Measurements from ENCODE around the gene NACC1. TPM values are rescaled to one million over a fixed set of nuclear protein-coding genes. Genes with fewer than 3 reads are reported as not detected.

Gene NACC1
- total RNA-seq, 1 experiment from 2014 or later = 86.1 TPM

GRCh38 chr19:13100031-13100588 is 18.0 kb upstream of the NACC1 start:
- DNase-seq (ENCODE audit: low read depth) = no peak

- no peak for DNase-seq (ENCODE audit: low read depth)
Measured at GRCh38 chr19:13100841-13101589, 17.0 kb upstream of the NACC1 start.

- no peak for DNase-seq (ENCODE audit: low read depth)
Measured at GRCh38 chr19:13101590-13102415, 16.3 kb upstream of the NACC1 start.

GRCh38 chr19:13102416-13102665 is 15.7 kb upstream of the NACC1 start:
- DNase-seq (ENCODE audit: low read depth) = no peak

GRCh38 chr19:13102666-13103580 is 15.1 kb upstream of the NACC1 start, which contains the start of gene LYL1:
Gene LYL1, minus strand, starts transcription at chr19:13102858. Its CDS starts 1,687 bp downstream, at chr19:13101171.
- no peak for DNase-seq (ENCODE audit: low read depth)

- DNase-seq (ENCODE audit: low read depth) = no peak
Measured at GRCh38 chr19:13103581-13104359, 14.3 kb upstream of the NACC1 start.

- no peak for DNase-seq (ENCODE audit: low read depth)
Measured at GRCh38 chr19:13104360-13104847, 13.7 kb upstream of the NACC1 start.

- DNase-seq (ENCODE audit: low read depth) = no peak
Measured at GRCh38 chr19:13104848-13105711, 13.0 kb upstream of the NACC1 start.

- no peak for DNase-seq (ENCODE audit: low read depth)
Measured at GRCh38 chr19:13109361-13110098, 8.5 kb upstream of the NACC1 start.

- DNase-seq (ENCODE audit: low read depth) = no peak
Measured at GRCh38 chr19:13110099-13110610, 7.9 kb upstream of the NACC1 start.

- no peak for DNase-seq (ENCODE audit: low read depth)
Measured at GRCh38 chr19:13112555-13112954, 5.5 kb upstream of the NACC1 start.

- DNase-seq (ENCODE audit: low read depth) = no peak
Measured at GRCh38 chr19:13115936-13116281, 2.2 kb upstream of the NACC1 start.

GRCh38 chr19:13116282-13117175 is 1.5 kb upstream of the NACC1 start, which contains the start of gene TRMT1:
Gene TRMT1, minus strand, starts transcription at chr19:13116740. Its CDS starts 341 bp downstream, at chr19:13116399.
- peak; percentile 93 for DNase-seq (ENCODE audit: low read depth)

- DNase-seq (ENCODE audit: low read depth) = no peak
Measured at GRCh38 chr19:13117176-13117771, 790 bp upstream of the NACC1 start.

- no peak for DNase-seq (ENCODE audit: low read depth)
Measured at GRCh38 chr19:13118424-13119193, 545 bp downstream of the NACC1 start.

GRCh38 chr19:13119627-13120026 is 1.6 kb downstream of the NACC1 start:
- DNase-seq (ENCODE audit: low read depth) = no peak

Measured in LHCN-M2 (cell line).